Muscle of leg (tissue), 11 donors: ENCODE results near the gene ATP10A. TPM values are rescaled to one million over a fixed set of nuclear protein-coding genes. Genes with fewer than 3 reads are reported as not detected.

Experiments
- DNase-seq: peaks from one replicate; pipeline ENCODE4 v3.0.0; 2013
- H3K27ac ChIP-seq: one replicate; pipeline ENCODE4 v1.5.1; 2013; ENCODE audit warnings: mild to moderate bottlenecking, low read length, control low read depth
- H3K27me3 ChIP-seq: one replicate; pipeline ENCODE4 v1.6.1; 2013; ENCODE audit warnings: low read length; ENCODE audit not compliant: control insufficient read depth, insufficient read depth
- H3K36me3 ChIP-seq: one replicate; pipeline ENCODE4 v1.6.1; 2013; ENCODE audit warnings: low read length; ENCODE audit not compliant: control insufficient read depth, insufficient read depth
- H3K4me1 ChIP-seq: one replicate; pipeline ENCODE4 v1.6.1; 2013; ENCODE audit warnings: low read length; ENCODE audit not compliant: control insufficient read depth, insufficient read depth
- H3K4me3 ChIP-seq: one replicate; pipeline ENCODE4 v1.5.1; 2013; ENCODE audit warnings: low read length, control low read depth
- H3K9me3 ChIP-seq: replicated peaks from 2 replicates; pipeline ENCODE4 v1.6.1; 2013; ENCODE audit warnings: low read depth, low read length; ENCODE audit not compliant: control insufficient read depth
- WGBS: methylation state at CpG from one replicate; pipeline ENCODE4 v1.1.5; 2013; ENCODE audit warnings: missing lambda C conversion rate; ENCODE audit not compliant: insufficient coverage; 5-methylcytosine and 5-hydroxymethylcytosine counted together
- polyA plus RNA-seq, 8 donors: library from polyadenylated mRNA; unstranded; fragments of 120-200 nt; gene quantifications; one replicate each; pipeline versions ENCODE4 v1.2.1 to v1.2.3, GENCODE V29; 2013; ENCODE audit warnings: inconsistent platforms in 1 of 8, low replicate concordance in 1 of 8; ENCODE audit not compliant: insufficient read length in 8 of 8, insufficient read depth in 1 of 8
- total RNA-seq: library from RNA; stranded (reverse); fragments of 120-200 nt; gene quantifications from one replicate; pipeline ENCODE4 v1.2.4, GENCODE V29; 2013

Gene ATP10A
- total and polyA plus RNA-seq, 9 donors: 1.9 to 4.9 (median 2.7) TPM

- Histone ChIP-seq H3K4me1 (peaks cover 18% of the 10 kb centered on the region), H3K27me3 (no peaks in the 10 kb centered on the region), H3K27ac (no peak overlapping the region), H3K36me3 (no peaks in the 10 kb centered on the region), H3K4me3 (no peak overlapping the region), H3K9me3 (peaks cover 6% of the 10 kb centered on the region)
- no CpG with 5 or more reads among the region's 3 CpGs for WGBS
- DNase-seq: no peak
Observed at GRCh38 chr15:25829073-25829472, 34.1 kb downstream of the ATP10A start.

- H3K4me1 ChIP-seq: peaks cover under 1% of the 10 kb centered on the region
- no peak overlapping the region for H3K4me3 ChIP-seq
- H3K9me3 ChIP-seq: peaks cover 6% of the 10 kb centered on the region
- DNase-seq: no peak
- no peak overlapping the region for H3K27ac ChIP-seq
- H3K36me3 ChIP-seq: no peaks in the 10 kb centered on the region
- H3K27me3 ChIP-seq: no peaks in the 10 kb centered on the region
Observed at GRCh38 chr15:25825207-25825606, 37.9 kb downstream of the ATP10A start.

- no peaks in the 10 kb centered on the region for H3K36me3 ChIP-seq
- H3K9me3 ChIP-seq: peaks cover 6% of the 10 kb centered on the region
- 71% methylated on average over 4 of the region's 6 CpGs for WGBS
- H3K4me3 ChIP-seq: no peak overlapping the region
- H3K4me1 ChIP-seq: no peaks in the 10 kb centered on the region
- H3K27me3 ChIP-seq: no peaks in the 10 kb centered on the region
- no peak for DNase-seq
- H3K27ac ChIP-seq: no peak overlapping the region
Observed at GRCh38 chr15:25824618-25825017, 38.5 kb downstream of the ATP10A start.

GRCh38 chr15:25812845-25813244 lies 50.3 kb downstream of the ATP10A start:
- Histone ChIP-seq H3K27me3 (peaks cover 3% of the 10 kb centered on the region), H3K4me1 (no peaks in the 10 kb centered on the region), H3K27ac (no peak overlapping the region), H3K9me3 (no peaks in the 10 kb centered on the region), H3K36me3 (no peaks in the 10 kb centered on the region), H3K4me3 (no peak overlapping the region)
- DNase-seq: no peak
- WGBS: 70% methylated on average over 3 of the region's 3 CpGs

- H3K9me3 ChIP-seq: no peaks in the 10 kb centered on the region
- peaks cover 3% of the 10 kb centered on the region for H3K27me3 ChIP-seq
- DNase-seq: no peak
- no peaks in the 10 kb centered on the region for H3K36me3 ChIP-seq
- H3K4me1 ChIP-seq: no peaks in the 10 kb centered on the region
- H3K27ac ChIP-seq: no peak overlapping the region
- WGBS: 60% methylated on average over 1 of the region's 4 CpGs
- H3K4me3 ChIP-seq: no peak overlapping the region
Observed at GRCh38 chr15:25812073-25812472, 51.1 kb downstream of the ATP10A start.

GRCh38 chr15:25811481-25811906 lies 51.6 kb downstream of the ATP10A start:
- Histone ChIP-seq H3K9me3 (no peaks in the 10 kb centered on the region), H3K4me3 (no peak overlapping the region), H3K27ac (no peak overlapping the region), H3K36me3 (no peaks in the 10 kb centered on the region), H3K27me3 (peaks cover 3% of the 10 kb centered on the region), H3K4me1 (no peaks in the 10 kb centered on the region)
- 81% methylated on average over 6 of the region's 9 CpGs for WGBS
- DNase-seq: no peak

- no peak overlapping the region for H3K4me3 ChIP-seq
- no peak overlapping the region for H3K27ac ChIP-seq
- no peaks in the 10 kb centered on the region for H3K36me3 ChIP-seq
- 47% methylated on average over 9 of the region's 13 CpGs for whole genome bisulfite sequencing
- no peak for DNase-seq
- H3K27me3 ChIP-seq: peaks cover 3% of the 10 kb centered on the region
- no peaks in the 10 kb centered on the region for H3K4me1 ChIP-seq
- no peaks in the 10 kb centered on the region for H3K9me3 ChIP-seq
Observed at GRCh38 chr15:25810631-25811091, 52.5 kb downstream of the ATP10A start.

- H3K9me3 ChIP-seq: no peaks in the 10 kb centered on the region
- no peak overlapping the region for H3K4me3 ChIP-seq
- 76% methylated on average over 4 of the region's 8 CpGs for WGBS
- DNase-seq: no peak
- H3K27ac ChIP-seq: no peak overlapping the region
- no peaks in the 10 kb centered on the region for H3K36me3 ChIP-seq
- H3K4me1 ChIP-seq: no peaks in the 10 kb centered on the region
- peaks cover 3% of the 10 kb centered on the region for H3K27me3 ChIP-seq
Observed at GRCh38 chr15:25810154-25810553, 53.0 kb downstream of the ATP10A start.

- 24% methylated on average over 2 of the region's 6 CpGs for WGBS
- H3K27ac ChIP-seq: no peak overlapping the region
- no peaks in the 10 kb centered on the region for H3K27me3 ChIP-seq
- H3K9me3 ChIP-seq: no peaks in the 10 kb centered on the region
- no peaks in the 10 kb centered on the region for H3K36me3 ChIP-seq
- no peaks in the 10 kb centered on the region for H3K4me1 ChIP-seq
- no peak for DNase-seq
- no peak overlapping the region for H3K4me3 ChIP-seq
Observed at GRCh38 chr15:25807063-25807462, 56.1 kb downstream of the ATP10A start.

GRCh38 chr15:25805031-25805430 lies 58.1 kb downstream of the ATP10A start:
- Histone ChIP-seq H3K27me3 (peaks cover 2% of the 10 kb centered on the region), H3K9me3 (no peaks in the 10 kb centered on the region), H3K36me3 (no peaks in the 10 kb centered on the region), H3K4me1 (no peaks in the 10 kb centered on the region), H3K27ac (no peak overlapping the region), H3K4me3 (no peak overlapping the region)
- no peak for DNase-seq
- WGBS: 83% methylated on average over 11 of the region's 12 CpGs

GRCh38 chr15:25804451-25804850 lies 58.7 kb downstream of the ATP10A start:
- H3K27me3 ChIP-seq: peaks cover 2% of the 10 kb centered on the region
- no peaks in the 10 kb centered on the region for H3K36me3 ChIP-seq
- DNase-seq: no peak
- no peaks in the 10 kb centered on the region for H3K9me3 ChIP-seq
- WGBS: no CpG with 5 or more reads among the region's 7 CpGs
- H3K4me1 ChIP-seq: no peaks in the 10 kb centered on the region
- no peak overlapping the region for H3K4me3 ChIP-seq
- H3K27ac ChIP-seq: no peak overlapping the region
